Left lobe of liver (tissue), 2 donors: Measurements from ENCODE around the gene SLC33A1. TPM values are rescaled to one million over a fixed set of nuclear protein-coding genes. Genes with fewer than 3 reads are reported as not detected.
"Not testable (repeated sequence)": the region's sequence is repeated elsewhere in the genome, so short reads cannot be mapped to it uniquely, and the experiment has no call there.

Experiments used
- ATAC-seq: fragments of 200-7000 bp; cut with Tn5 transposase; one replicate; pipeline ENCODE4 v1.9.1; 2020; ENCODE audit warnings: mild to moderate bottlenecking, moderate library complexity
- DNase-seq: peaks from one replicate; pipeline ENCODE4 v3.0.0-alpha.2; 2020; ENCODE audit warnings: low spot score
- total RNA-seq: library from RNA; stranded (reverse); gene quantifications from one replicate; pipeline ENCODE4 v1.2.1, GENCODE V29; 2021
- donor health status: DM: no; HTN: no; CAD: no; lungs with moderate emphysema.
- donor health status: DM: no; HTN: yes; CAD: no.

SLC33A1 gene
- 39.7 TPM for total RNA-seq

- peak; percentile 93 for ATAC-seq
These were observed at the start of gene SLC33A1 for GRCh38 chr3:155854141-155854940. Gene SLC33A1, minus strand, starts transcription at chr3:155854427. Its CDS starts 430 bp downstream, at chr3:155853997.

GRCh38 chr3:155895379-155895900, 41.2 kb upstream of the SLC33A1 start:
- no peak for DNase-seq

More at GRCh38 chr3:155854141-155854940, at the start of gene SLC33A1:
- DNase-seq = peak; percentile 100

GRCh38 chr3:155891321-155891720, 37.1 kb upstream of the SLC33A1 start:
- no peak for DNase-seq
- no peak for ATAC-seq

More at GRCh38 chr3:155895379-155895900, 41.2 kb upstream of the SLC33A1 start:
- no peak for ATAC-seq

- ATAC-seq (peak; percentile 57), DNase-seq (no peak)
These were observed 36.5 kb upstream of the SLC33A1 start for GRCh38 chr3:155890671-155891190.

- DNase-seq (no peak), ATAC-seq (no peak)
These were observed 35.7 kb upstream of the SLC33A1 start for GRCh38 chr3:155889952-155890351.

- ATAC-seq (no peak), DNase-seq (no peak)
These were observed 35.0 kb upstream of the SLC33A1 start for GRCh38 chr3:155889212-155889611.

GRCh38 chr3:155886915-155887314, 32.7 kb upstream of the SLC33A1 start:
- no peak for ATAC-seq

GRCh38 chr3:155886348-155886747, 32.1 kb upstream of the SLC33A1 start:
- ATAC-seq = peak; percentile 48
- DNase-seq = not testable (repeated sequence)

More at GRCh38 chr3:155886915-155887314, 32.7 kb upstream of the SLC33A1 start:
- DNase-seq = no peak

- no peak for ATAC-seq
- DNase-seq = no peak
These were observed 31.1 kb upstream of the SLC33A1 start for GRCh38 chr3:155885292-155885691.

- ATAC-seq (no peak), DNase-seq (no peak)
These were observed 30.1 kb upstream of the SLC33A1 start for GRCh38 chr3:155884292-155884691.

GRCh38 chr3:155880286-155880685, 26.1 kb upstream of the SLC33A1 start:
- ATAC-seq (no peak), DNase-seq (no peak)

GRCh38 chr3:155876503-155876902, 22.3 kb upstream of the SLC33A1 start:
- no peak for DNase-seq
- no peak for ATAC-seq

- DNase-seq = no peak
- no peak for ATAC-seq
These were observed 21.8 kb upstream of the SLC33A1 start for GRCh38 chr3:155876037-155876436.

GRCh38 chr3:155872904-155873646, 18.8 kb upstream of the SLC33A1 start:
- ATAC-seq = no peak

GRCh38 chr3:155871746-155872158, 17.5 kb upstream of the SLC33A1 start:
- ATAC-seq (no peak), DNase-seq (no peak)

More at GRCh38 chr3:155872904-155873646, 18.8 kb upstream of the SLC33A1 start:
- DNase-seq = no peak

- DNase-seq (peak; percentile 72), ATAC-seq (peak; percentile 54)
These were observed 16.9 kb upstream of the SLC33A1 start for GRCh38 chr3:155870945-155871745.

GRCh38 chr3:155870133-155870944, 16.1 kb upstream of the SLC33A1 start, which contains the start of gene GMPS:
Gene GMPS, plus strand, starts transcription at chr3:155870650. Its CDS starts 221 bp downstream, at chr3:155870871.
- ATAC-seq (peak; percentile 93), DNase-seq (peak; percentile 97)

- ATAC-seq (no peak), DNase-seq (no peak)
These were observed 15.5 kb upstream of the SLC33A1 start for GRCh38 chr3:155869691-155870090.

- DNase-seq (no peak), ATAC-seq (no peak)
These were observed 9.0 kb upstream of the SLC33A1 start for GRCh38 chr3:155863072-155863784.
